ENCODE data around the gene OR10H5.
"Not testable (repeated sequence)": the region's sequence is repeated elsewhere in the genome, so short reads cannot be mapped to it uniquely, and the experiment has no call there.

OR10H5 gene

DNA sequence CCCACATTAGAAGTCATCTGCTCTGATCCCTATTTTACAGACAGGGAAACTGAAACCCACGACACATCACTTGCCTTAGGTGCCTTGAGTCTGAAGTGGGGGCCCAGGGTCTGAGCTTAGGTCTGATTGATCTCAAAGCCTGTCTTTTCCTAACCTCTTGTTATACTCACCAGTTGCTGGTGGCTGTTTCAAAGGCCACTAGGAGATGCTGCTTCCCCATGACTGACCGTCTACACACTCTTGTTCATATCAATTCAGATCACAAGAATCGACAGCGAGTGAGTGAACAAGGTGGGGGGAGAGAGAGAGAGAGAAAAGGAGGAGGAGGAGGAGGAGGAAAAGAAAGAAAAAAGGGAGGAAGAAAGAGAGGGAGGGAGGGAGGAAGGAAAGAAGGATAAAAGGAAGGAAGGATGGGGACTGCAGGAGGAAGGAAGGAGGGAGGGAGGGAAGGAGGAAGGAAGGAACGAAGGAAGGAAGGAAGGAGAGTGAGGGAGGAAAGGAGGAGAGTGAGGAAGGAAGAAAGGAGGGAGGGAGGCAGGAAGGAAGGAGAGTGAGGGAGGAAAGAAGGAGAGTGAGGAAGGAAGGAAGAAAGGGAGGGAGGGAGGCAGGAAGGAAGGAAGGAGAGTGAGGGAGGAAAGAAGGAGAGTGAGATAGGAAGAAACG lies 24.7 kb downstream of the OR10H5 start:
- DNase-seq, result no peak

DNA sequence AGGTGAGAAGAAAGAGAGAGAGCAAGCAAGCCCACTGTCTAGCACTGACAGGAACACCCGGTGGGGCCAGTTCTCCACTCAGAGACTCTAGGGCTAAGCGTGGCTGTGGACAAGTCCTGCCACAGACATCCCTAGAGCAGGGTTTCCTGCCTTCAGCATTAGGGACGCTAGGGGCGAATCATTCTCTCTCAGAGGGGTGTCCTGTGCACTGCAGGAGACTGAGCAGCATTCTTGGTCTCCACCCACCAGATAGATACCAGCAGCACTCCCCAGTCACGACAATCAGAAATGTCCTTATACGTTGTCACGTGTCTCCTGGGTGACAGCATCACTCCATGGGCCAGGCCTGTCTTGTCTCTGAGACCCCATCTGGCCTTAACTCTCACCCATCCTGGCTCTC lies 26.5 kb downstream of the OR10H5 start:
- no peak for DNase-seq

GRCh38 chr19:15815306-15815705 lies 27.8 kb downstream of the OR10H5 start, which contains the start of gene OR10H1:
OR10H1 (minus strand) TSS chr19:15815664; CDS start chr19:15808037, 7,627 bp downstream.
- no peak for DNase-seq

DNA sequence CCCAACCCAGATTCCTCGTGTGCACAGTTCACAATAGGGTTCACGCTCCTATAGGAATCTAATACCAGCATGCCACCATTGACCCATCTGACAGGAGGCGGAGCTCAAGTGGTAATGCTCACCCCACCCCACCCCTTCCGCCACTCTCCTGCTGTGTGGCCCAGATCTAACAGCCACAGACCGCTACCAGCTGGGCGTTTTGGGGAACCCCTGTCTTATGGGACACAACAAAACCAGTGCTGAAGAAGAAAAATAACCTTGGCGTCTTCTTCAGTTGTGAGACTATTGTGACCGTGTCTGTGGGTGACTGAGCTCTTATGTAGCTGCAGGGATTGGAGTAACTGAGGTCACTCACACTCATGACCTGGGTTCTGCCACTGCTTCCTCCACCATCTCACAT lies 33.2 kb downstream of the OR10H5 start:
- no peak for DNase-seq

DNA sequence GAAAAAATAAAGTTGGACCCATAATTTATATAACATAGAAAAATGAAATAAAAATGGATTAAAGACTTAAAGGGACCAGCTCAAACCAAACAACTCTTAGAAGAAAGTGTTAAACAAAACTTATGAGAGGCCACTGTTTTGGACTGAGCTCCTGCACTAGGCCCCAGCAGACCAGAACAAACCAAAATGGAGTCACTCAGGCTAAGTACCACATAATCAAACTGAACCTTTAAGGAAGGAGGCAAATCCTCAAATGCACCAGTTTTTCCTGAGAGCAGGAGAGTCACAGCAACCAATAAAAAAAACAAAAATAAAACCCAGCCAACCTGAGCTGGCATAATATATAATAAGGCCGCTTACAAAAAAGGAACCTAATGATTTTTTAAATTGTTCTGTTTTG lies 38.3 kb downstream of the OR10H5 start:
- DNase-seq, result no peak

DNA sequence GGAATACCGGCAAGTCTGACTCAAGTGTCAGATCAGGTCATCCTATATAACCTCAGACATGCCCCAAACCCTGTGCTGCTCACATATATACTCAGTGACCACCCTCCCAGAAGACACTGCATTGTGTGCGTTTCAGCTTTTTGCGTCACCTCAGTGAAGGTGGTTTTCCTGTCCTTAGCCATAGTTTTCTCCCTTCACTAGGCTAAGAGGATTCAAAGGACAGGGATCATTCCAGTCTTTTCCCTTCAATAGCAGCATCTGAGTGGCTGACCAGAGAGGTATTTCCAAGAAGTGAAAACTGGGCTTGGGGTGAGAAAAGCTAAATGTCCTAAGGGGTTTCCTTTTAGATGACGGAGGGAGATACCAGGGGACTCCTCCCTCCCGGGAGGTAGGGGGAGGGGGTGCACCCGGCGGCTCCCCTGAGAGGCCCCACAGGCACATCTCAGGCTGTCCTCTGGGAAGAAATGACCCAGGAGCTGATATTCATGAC lies 40.7 kb downstream of the OR10H5 start:
- DNase-seq, result no peak

DNA sequence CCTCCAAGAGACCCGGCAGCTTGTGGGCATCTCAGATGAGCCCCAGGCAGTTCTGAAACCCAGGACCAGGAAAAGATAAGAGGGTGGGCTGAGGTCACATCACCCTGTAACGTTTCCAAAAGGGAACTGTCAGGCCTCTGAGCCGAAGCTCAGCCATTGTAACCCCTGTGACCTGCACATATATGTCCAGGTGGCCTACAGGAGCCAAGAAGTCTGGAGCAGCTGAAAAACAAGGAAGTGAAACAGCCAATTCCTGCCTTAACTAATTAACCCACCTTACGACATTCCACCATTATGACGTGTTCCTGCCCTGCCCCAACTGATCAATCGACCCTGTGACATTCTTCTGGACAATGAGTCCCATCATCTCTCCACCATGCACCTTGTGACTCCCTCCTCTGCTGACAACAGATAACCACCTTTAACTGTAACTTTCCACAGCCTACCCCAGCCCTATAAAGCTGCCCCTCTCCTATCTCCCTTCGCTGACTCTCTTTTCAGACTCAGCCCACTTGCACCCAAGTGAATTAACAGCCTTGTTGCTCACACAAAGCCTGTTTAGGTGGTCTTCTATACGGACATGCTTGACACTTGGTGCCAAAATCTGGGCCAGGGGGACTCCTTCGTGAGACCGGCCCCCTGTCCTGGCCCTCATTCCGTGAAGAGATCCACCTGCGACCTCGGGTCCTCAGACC lies 41.3 kb downstream of the OR10H5 start:
- not testable (repeated sequence) for DNase-seq

GRCh38 chr19:15829306-15829698 lies 41.8 kb downstream of the OR10H5 start:
- no peak for DNase-seq

- DNase-seq, result no peak
Measured at GRCh38 chr19:15829786-15830185, 42.3 kb downstream of the OR10H5 start.

GRCh38 chr19:15831626-15832025 lies 44.2 kb downstream of the OR10H5 start:
- no peak for DNase-seq

DNA sequence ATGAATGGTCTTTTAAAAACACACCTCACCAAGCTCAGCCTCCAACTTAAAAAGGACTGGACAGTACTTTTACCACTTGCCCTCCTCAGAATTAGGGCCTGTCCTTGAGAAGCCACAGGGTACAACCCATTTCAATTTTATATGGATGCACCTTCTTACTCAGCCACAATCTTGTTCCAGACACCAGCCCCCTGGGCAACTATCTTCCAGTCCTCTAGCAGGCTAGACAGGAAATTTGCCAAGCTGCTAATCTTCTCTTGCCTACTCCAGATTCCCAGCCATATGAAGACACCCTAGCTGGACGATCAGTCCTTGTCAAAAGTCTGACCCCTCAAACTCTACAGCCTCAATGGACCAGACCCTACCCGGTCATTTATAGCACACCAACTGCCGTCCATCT lies 46.8 kb downstream of the OR10H5 start:
- not testable (repeated sequence) for DNase-seq

GRCh38 chr19:15835565-15836329 lies 48.3 kb downstream of the OR10H5 start:
- DNase-seq, result not testable (repeated sequence)

- DNase-seq, result peak; percentile 97
Measured at GRCh38 chr19:15836330-15837220, 49.1 kb downstream of the OR10H5 start.

- no peak for DNase-seq
Measured at GRCh38 chr19:15837221-15837731, 49.8 kb downstream of the OR10H5 start.

DNA sequence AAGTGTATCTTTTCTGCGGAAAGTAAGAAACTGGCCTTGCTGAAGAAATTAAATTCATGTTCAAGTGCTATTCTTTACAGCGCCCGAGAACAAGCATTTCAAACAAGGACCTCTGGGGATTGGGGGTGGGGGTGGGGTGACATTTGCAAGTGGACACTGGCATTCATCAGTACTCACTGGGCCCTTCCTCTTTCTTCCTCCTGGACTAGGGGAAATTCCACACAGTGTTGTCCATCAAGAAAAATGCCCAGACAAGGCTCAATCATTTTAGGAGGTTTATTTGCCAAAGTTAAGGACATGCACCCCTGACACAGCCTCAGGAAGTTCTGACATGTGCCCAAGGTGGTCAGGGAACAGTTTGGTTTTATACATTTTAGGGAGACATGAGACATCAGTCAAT lies 50.9 kb downstream of the OR10H5 start:
- no peak for DNase-seq

DNA sequence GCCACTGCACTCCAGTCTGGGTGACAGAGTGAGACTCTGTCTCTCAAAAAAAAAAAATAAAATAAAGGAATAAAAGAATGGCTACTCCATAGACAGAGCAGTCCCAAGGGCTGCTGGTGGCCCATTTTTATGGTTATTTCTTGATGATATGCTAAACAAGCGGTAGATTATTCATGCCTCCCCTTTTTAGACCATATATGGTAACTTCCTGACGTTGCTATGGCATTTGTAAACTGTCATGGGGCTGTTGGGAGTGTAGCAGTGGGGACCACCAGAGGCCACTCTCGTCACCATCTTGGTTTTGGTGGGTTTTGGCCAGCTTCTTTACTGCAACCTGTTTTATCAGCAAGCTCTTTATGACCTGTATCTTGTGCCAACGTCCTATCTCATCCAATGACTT lies 52.4 kb downstream of the OR10H5 start:
- DNase-seq, result not testable (repeated sequence)

DNA sequence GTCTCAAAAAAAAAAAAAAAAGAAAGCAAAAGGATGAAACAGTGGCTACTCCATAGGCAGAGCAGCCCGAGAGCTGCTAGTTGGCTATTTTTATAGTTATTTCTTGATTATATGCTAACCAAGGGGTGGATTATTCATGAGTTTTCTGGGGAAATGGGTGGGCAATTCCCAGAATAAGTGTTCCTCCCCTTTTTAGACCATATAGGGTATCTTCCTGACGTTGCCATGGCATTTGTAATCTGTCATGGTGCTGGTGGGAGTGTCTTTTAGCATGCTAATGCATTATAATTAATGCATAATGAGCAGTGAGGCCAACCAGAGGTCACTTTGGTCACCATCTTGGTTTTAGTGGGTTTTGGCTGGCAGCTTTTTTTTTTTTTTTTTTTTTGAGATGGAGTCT lies 53.4 kb downstream of the OR10H5 start:
- DNase-seq, result no peak

GRCh38 chr19:15841875-15842569 lies 54.6 kb downstream of the OR10H5 start:
- no peak for DNase-seq

- DNase-seq, result no peak
Measured at GRCh38 chr19:15843203-15843893, 55.9 kb downstream of the OR10H5 start.

DNA sequence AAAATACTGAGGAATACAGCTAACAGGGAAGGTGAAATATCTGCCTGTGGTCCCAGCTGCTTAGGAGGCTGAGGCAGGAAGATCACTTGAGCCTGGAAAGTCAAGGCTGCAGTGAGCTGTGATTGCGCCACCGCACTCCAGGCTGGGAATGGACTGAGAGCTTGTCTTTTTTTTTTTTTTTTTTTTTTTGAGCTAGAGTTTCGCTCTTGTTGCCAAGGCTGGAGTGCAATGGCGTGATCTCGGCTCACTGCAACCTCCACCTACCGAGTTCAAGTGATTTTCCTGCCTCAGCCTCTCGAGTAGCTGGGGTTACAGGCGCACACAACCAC lies 56.4 kb downstream of the OR10H5 start:
- DNase-seq, result not testable (repeated sequence)

DNA sequence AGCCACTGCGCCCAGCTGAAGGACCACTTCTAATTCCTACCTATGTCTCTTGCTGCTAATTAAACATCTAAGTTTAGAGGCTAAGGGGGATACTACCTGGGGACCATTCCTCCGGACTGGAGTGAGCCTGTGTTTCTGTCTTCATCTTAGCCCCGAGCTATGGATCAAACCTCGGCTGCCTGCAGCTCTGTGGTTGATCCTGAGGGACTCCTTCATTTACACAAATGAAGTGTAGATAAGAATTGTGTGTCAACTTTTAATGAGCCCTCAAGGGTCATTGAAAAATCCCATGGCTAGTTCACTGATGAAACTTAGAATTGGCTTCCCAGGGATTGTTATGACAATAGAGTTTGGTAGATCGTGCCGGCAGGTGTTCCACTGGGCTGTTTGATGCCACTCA lies 59.5 kb downstream of the OR10H5 start:
- no peak for DNase-seq

Data from fibroblast of upper back skin (primary cell).